Calu3 (cell line): ENCODE measurements around the gene GXYLT2. TPM values are rescaled to one million over a fixed set of nuclear protein-coding genes. Genes with fewer than 3 reads are reported as not detected.

Experiments used
- BruUV-seq: library from RNA; stranded (reverse); fragments of 400-500 nt; replicated peaks from 2 replicates; lab custom pipeline; 2021; lab: Mats Ljungman, UMichigan
- CTCF ChIA-PET: fragments of 300-600 bp; sonication (Branson Sonifier 250); formaldehyde crosslinking; loops from one replicate; lab custom pipeline; 2022; ENCODE audit warnings: antibody characterized with exemption; lab: Charles Lee
- DNase-seq: peaks from one replicate; pipeline ENCODE4 v3.0.0; 2022
- H3K27ac Mint-ChIP-seq: one replicate; pipeline ENCODE4 v1.8.0; 2022; ENCODE audit warnings: mixed read lengths; ENCODE audit not compliant: unreplicated experiment
- H3K27me3 Mint-ChIP-seq: one replicate; pipeline ENCODE4 v1.8.0; 2022; ENCODE audit warnings: mixed read lengths; ENCODE audit not compliant: unreplicated experiment
- H3K36me3 Mint-ChIP-seq: one replicate; pipeline ENCODE4 v1.8.0; 2022; ENCODE audit warnings: mild to moderate bottlenecking, moderate library complexity, mixed read lengths; ENCODE audit not compliant: insufficient read depth, unreplicated experiment
- H3K4me1 Mint-ChIP-seq: one replicate; pipeline ENCODE4 v1.8.0; 2022; ENCODE audit warnings: mild to moderate bottlenecking, low read depth, mixed read lengths; ENCODE audit not compliant: unreplicated experiment
- H3K4me3 Mint-ChIP-seq: one replicate; pipeline ENCODE4 v1.8.0; 2022; ENCODE audit warnings: mild to moderate bottlenecking, low read depth, moderate library complexity, mixed read lengths; ENCODE audit not compliant: unreplicated experiment
- H3K9me3 Mint-ChIP-seq: one replicate; pipeline ENCODE4 v1.8.0; 2022; ENCODE audit warnings: low read depth, mixed read lengths; ENCODE audit not compliant: unreplicated experiment
- intact Hi-C: fragments of 100-400 bp; cut with micrococcal nuclease; formaldehyde crosslinking; loops from one replicate; pipeline ENCODE4 v1.10.0; 2022; ENCODE audit not compliant: unreplicated experiment
- total RNA-seq: library from RNA; stranded (reverse); gene quantifications from 2 replicates; pipeline ENCODE4 v1.2.3, GENCODE V29; 2022
- TF ChIP-seq, protein P1 (sequence below): fragments of 200-600 bp; IDR thresholded peaks from one replicate; pipeline ENCODE4 v1.8.0; 2022; ENCODE audit warnings: antibody characterized with exemption; ENCODE audit not compliant: unreplicated experiment

GXYLT2 gene
- total RNA-seq, 1 experiment from 2014 or later = 0.52 TPM

DNA sequence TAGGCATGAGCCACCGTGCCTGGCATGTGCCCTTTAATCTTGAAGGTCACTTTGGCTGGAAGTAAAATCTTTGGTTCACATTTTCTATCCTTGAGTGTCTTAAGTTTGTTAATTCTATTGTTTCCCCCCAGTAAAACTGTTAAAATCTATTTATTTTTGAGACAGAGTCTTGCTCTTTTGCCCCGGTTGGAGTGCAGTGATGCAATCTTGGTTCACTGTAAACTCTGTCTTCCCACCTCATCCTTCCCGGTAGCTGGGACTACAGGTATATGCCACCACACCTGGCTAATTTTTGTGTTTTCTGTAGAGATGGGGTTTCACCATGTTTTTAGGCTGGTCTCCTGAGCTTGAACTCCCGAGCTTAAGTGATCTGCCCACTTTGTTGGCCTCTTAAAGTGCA lies 116.5 kb downstream of the GXYLT2 start:
- H3K27me3 Mint-ChIP-seq = no peaks in the 10 kb centered on the region
- H3K4me3 Mint-ChIP-seq = no peak overlapping the region
- H3K36me3 Mint-ChIP-seq = peaks cover 75% of the 10 kb centered on the region
- peaks cover 30% of the 10 kb centered on the region for H3K4me1 Mint-ChIP-seq
- CTCF ChIA-PET = interaction anchor here (0.5 kb wide), 1 partner anchor 26 kb away, joined by 6 read pairs; no protein-coding TSS in a partner anchor
- intact Hi-C loops = loop anchor here (5.0 kb wide), 1 partner anchor 152 kb away; no protein-coding TSS in a partner anchor
- DNase-seq = no peak
- no peaks in the 10 kb centered on the region for H3K9me3 Mint-ChIP-seq
- TF ChIP-seq, protein P1, sequence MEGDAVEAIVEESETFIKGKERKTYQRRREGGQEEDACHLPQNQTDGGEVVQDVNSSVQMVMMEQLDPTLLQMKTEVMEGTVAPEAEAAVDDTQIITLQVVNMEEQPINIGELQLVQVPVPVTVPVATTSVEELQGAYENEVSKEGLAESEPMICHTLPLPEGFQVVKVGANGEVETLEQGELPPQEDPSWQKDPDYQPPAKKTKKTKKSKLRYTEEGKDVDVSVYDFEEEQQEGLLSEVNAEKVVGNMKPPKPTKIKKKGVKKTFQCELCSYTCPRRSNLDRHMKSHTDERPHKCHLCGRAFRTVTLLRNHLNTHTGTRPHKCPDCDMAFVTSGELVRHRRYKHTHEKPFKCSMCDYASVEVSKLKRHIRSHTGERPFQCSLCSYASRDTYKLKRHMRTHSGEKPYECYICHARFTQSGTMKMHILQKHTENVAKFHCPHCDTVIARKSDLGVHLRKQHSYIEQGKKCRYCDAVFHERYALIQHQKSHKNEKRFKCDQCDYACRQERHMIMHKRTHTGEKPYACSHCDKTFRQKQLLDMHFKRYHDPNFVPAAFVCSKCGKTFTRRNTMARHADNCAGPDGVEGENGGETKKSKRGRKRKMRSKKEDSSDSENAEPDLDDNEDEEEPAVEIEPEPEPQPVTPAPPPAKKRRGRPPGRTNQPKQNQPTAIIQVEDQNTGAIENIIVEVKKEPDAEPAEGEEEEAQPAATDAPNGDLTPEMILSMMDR = no peak
- BruUV-seq = no TSS peak
- H3K27ac Mint-ChIP-seq = no peak overlapping the region

DNA sequence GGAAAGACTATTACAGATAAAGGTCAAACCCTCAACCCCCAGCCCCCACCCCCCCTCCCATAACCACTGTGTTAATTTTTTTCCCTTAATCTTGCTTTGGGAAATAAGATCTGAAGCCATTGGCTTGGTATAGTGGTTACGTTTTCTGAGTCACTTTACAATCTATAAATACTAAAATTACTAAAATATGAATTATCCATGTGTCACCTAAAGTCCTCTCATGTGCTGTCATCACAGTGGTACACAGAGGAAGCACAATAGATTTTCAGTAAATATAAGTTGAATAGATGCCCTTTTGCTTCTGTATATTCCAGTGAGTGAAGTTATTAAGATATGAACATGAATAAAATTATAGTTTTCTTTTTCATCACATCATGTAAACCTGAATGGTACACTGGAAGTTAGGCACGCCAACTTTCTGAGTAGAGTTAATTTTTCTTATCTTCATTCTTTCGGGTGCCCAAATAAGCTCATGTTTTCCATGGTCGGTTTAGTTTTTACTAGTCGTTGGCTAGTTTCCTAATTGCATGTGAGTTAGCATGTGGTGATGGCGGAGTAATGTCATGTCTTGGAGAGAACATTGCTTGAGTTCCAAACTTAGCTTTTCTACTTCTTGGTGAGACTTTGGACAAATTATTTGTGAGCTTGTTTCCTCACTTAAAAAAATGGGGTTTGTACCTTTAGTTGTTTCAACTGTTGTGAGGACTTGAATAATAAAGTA lies 120.3 kb downstream of the GXYLT2 start:
- Mint-ChIP-seq H3K36me3 (peaks cover 71% of the 10 kb centered on the region), H3K27me3 (no peaks in the 10 kb centered on the region), H3K4me1 (peaks cover 19% of the 10 kb centered on the region), H3K9me3 (no peaks in the 10 kb centered on the region), H3K4me3 (no peak overlapping the region), H3K27ac (no peak overlapping the region)
- BruUV-seq = no TSS peak
- intact Hi-C loops = no loop called here
- TF ChIP-seq, protein P1 = no peak
- CTCF ChIA-PET = interaction anchor here (0.6 kb wide), 1 partner anchor 9 kb away, joined by 3 read pairs; no protein-coding TSS in a partner anchor
- DNase-seq = no peak

DNA sequence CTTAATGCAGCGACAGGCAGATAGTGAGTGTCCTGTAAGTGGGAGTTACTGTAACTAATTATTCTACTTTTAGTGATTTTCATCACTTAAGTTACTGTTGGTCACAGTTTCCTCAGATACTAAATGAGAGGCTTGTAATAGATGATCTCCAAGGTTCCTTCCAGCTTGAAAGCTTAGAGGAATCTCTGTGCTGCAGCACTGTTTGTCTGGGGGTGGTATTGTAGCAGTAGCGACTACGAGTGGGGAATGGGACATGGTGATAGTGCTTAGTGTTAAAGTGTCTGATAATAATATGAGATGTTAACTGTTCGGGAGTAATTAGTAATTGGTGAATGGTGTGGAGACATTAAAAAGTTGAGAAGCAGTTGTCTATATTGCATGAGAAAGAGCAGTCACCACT lies 121.2 kb downstream of the GXYLT2 start:
- no peaks in the 10 kb centered on the region for H3K9me3 Mint-ChIP-seq
- peaks cover 63% of the 10 kb centered on the region for H3K36me3 Mint-ChIP-seq
- H3K27ac Mint-ChIP-seq = peak overlapping the region; percentile 24
- no peak for DNase-seq
- no TSS peak for BruUV-seq
- H3K4me1 Mint-ChIP-seq = peaks cover 19% of the 10 kb centered on the region
- intact Hi-C loops = no loop called here
- CTCF ChIA-PET = no interaction called here
- H3K4me3 Mint-ChIP-seq = no peak overlapping the region
- H3K27me3 Mint-ChIP-seq = no peaks in the 10 kb centered on the region
- TF ChIP-seq, protein P1 = no peak

DNA sequence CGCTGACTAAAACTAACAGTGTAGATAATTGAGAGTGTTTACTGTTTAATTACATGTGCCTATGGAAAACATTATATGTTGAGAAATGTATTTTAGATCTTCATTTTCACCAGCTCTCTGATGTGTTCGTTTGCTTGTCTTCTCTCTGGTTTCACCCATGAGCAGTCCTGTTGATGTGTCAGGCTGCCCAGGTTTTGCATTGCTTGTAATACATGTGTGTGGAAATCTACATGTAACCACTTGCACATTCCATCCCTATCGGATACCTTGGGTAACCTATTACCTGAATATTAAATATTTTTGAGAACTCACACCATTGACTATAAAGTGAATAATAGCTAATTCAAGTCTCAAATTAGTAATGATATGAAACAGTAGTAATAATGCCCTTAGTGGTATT lies 121.9 kb downstream of the GXYLT2 start:
- no peak for DNase-seq
- Mint-ChIP-seq H3K27me3 (no peaks in the 10 kb centered on the region), H3K36me3 (peaks cover 55% of the 10 kb centered on the region), H3K4me1 (peaks cover 19% of the 10 kb centered on the region), H3K27ac (no peak overlapping the region), H3K4me3 (no peak overlapping the region), H3K9me3 (no peaks in the 10 kb centered on the region)
- intact Hi-C loops = no loop called here
- TF ChIP-seq, protein P1 = no peak
- CTCF ChIA-PET = no interaction called here
- no TSS peak for BruUV-seq
